ENCODE data around the gene ADAMTS8. TPM values are rescaled to one million over a fixed set of nuclear protein-coding genes. Genes with fewer than 3 reads are reported as not detected.

Gene ADAMTS8
- total RNA-seq, 5 donors from 2014 or later (not counting 1 experiment from before 2014, with no cell fraction given): 0.06 to 0.12 (median 0.07) TPM; not detected in 2

DNA sequence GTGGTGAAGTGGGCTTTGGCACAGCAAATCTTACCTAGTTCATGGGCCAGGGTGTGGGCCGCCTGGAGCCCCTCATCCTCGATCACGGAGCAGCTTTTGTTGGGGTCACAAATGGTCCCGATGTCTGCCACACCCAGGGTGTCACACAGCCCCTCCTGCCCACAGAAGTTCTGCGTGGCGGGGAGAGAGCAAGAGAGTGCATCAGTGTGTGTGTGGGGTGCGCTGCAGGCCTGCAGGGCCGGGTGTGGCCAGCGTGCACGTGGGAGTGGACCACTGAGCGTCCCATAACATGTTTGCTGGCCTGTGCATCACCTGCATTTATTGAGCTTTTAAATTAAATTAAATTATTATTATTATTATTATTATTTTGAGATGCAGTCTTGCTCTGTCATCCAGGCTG lies 11.5 kb downstream of the ADAMTS8 start:
- H3K36me3 ChIP-seq (ENCODE audit: control insufficient read depth in 2 of 2, extremely low read depth in 1 of 2, insufficient read depth in 1 of 2, low read length in 1 of 2): no peaks in the 10 kb centered on the region
- H3K4me3 ChIP-seq (ENCODE audit: control insufficient read depth in 1 of 2, extremely low read depth in 1 of 2, low read length in 1 of 2): no peak overlapping the region
- no peak overlapping the region for H3K27ac ChIP-seq (ENCODE audit: low read length)
- peaks cover 0 to 45% of the 10 kb centered on the region in 2 experiments for H3K27me3 ChIP-seq (replicated peaks in 1 of 2; ENCODE audit: control insufficient read depth in 2 of 2, extremely low read depth in 1 of 2, insufficient read depth in 2 of 2, low read length in 1 of 2)
- no peaks in the 10 kb centered on the region for H3K9me3 ChIP-seq
- H3K4me1 ChIP-seq (ENCODE audit: control insufficient read depth in 1 of 2, extremely low read depth in 1 of 2, insufficient read depth in 2 of 2, low read length in 2 of 2): no peaks in the 10 kb centered on the region
- peaks cover 13 to 33% of the 10 kb centered on the region in 2 donors for H3K27me3 Mint-ChIP-seq
- POLR2A ChIA-PET: no interaction called here
- H3K36me3 Mint-ChIP-seq: no peaks in the 10 kb centered on the region
- no peaks in the 10 kb centered on the region for H3K4me1 Mint-ChIP-seq
- no peak for DNase-seq
- CTCF ChIA-PET: interaction anchor here in 1 of 2 donors (0.5 kb wide), 1 partner anchor 443 kb away, joined by 5 read pairs; no protein-coding TSS in a partner anchor
- no peak for ATAC-seq (replicated peaks in 1 of 4)
- H3K27ac Mint-ChIP-seq: no peak overlapping the region
- no peaks in the 10 kb centered on the region for H3K9me3 Mint-ChIP-seq
- 84% methylated on average over 9 of the region's 11 CpGs for WGBS (ENCODE audit: insufficient coverage)
- no peak overlapping the region for H3K4me3 Mint-ChIP-seq

DNA sequence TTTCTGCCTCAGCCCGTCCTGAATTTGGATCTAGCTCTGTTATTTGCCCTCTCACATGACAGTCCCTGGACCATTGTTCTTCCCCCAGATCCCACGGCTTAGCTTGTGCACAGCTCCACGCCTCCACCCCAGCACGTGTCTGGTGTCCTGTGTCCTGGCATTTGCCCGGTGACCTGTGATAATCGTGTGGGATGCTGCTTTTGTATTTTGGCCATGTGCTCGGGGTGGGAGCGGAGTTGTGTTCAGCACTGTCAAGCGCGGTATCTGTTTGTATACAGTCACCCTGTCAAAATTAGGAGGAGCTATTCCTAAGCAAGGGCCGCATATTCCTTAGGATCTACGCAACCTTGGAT lies 11.9 kb downstream of the ADAMTS8 start:
- ATAC-seq (replicated peaks in 1 of 4): no peak
- no peaks in the 10 kb centered on the region for H3K4me1 ChIP-seq (ENCODE audit: control insufficient read depth in 1 of 2, extremely low read depth in 1 of 2, insufficient read depth in 2 of 2, low read length in 2 of 2)
- H3K27me3 ChIP-seq (replicated peaks in 1 of 2; ENCODE audit: control insufficient read depth in 2 of 2, extremely low read depth in 1 of 2, insufficient read depth in 2 of 2, low read length in 1 of 2): peaks cover 0 to 41% of the 10 kb centered on the region in 2 experiments
- Mint-ChIP-seq H3K4me3 (no peak overlapping the region), H3K4me1 (no peaks in the 10 kb centered on the region), H3K27me3 (peaks cover 14 to 31% of the 10 kb centered on the region in 2 donors), H3K9me3 (no peaks in the 10 kb centered on the region), H3K27ac (peak overlapping the region in 1 of 2 donors; percentile 25), H3K36me3 (no peaks in the 10 kb centered on the region)
- no peaks in the 10 kb centered on the region for H3K9me3 ChIP-seq
- H3K36me3 ChIP-seq (ENCODE audit: control insufficient read depth in 2 of 2, extremely low read depth in 1 of 2, insufficient read depth in 1 of 2, low read length in 1 of 2): no peaks in the 10 kb centered on the region
- no peak overlapping the region for H3K4me3 ChIP-seq (ENCODE audit: control insufficient read depth in 1 of 2, extremely low read depth in 1 of 2, low read length in 1 of 2)
- H3K27ac ChIP-seq (ENCODE audit: low read length): no peak overlapping the region
- no peak for DNase-seq
- ChIA-PET CTCF (interaction anchor here in 1 of 2 donors (0.5 kb wide), 1 partner anchor 444 kb away, joined by 5 read pairs; no protein-coding TSS in a partner anchor), POLR2A (no interaction called here)
- 86% methylated on average over 11 of the region's 12 CpGs for WGBS (ENCODE audit: insufficient coverage)

DNA sequence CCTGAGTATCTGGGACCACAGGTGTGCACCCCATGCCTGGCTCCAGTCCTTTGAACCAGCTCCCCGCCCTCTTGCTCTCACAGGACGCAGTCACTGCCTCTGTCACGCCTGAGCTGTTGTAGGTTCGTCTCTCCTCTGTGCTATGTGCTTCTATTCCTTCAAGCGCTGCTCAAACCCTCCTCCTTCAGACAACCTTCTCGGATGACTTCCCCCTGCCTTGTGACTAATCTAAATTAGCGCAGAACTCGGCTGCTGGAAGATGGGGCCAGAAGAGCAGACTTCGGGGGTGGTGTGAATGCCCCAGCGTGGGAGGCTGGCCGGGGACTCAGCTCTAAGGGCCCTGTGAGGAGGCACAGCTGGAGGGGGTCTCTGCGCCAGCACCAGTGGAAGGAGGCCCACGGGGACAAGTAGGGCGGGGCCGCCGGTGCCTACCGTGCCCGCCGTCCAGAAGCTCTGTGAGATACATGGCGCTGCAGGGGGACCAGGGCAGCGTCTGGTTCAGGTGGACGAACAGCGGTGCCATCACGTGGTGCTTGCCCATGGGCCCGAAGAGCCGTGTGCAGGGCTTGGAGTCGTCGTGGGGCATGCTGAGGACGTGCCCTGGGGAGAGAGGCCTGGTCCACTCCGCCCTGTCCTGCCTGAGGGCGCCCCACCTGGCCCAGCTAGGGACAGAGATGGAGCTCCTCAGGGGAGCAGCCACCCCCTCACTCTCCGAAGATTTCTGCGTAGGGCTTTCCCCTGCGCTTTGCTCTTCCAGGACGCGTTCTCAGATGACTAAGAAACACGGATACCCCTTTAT lies 12.5 kb downstream of the ADAMTS8 start:
- ATAC-seq (replicated peaks in 1 of 4): no peak
- DNase-seq: no peak
- POLR2A ChIA-PET: no interaction called here
- no peaks in the 10 kb centered on the region for H3K4me1 ChIP-seq (ENCODE audit: control insufficient read depth in 1 of 2, extremely low read depth in 1 of 2, insufficient read depth in 2 of 2, low read length in 2 of 2)
- CTCF ChIA-PET: interaction anchor here in 1 of 2 donors (0.6 kb wide), 1 partner anchor 1536 kb away, joined by 4 read pairs; no protein-coding TSS in a partner anchor
- Mint-ChIP-seq H3K27ac (no peak overlapping the region), H3K9me3 (no peaks in the 10 kb centered on the region), H3K4me1 (no peaks in the 10 kb centered on the region), H3K27me3 (peaks cover 14 to 31% of the 10 kb centered on the region in 2 donors), H3K36me3 (no peaks in the 10 kb centered on the region), H3K4me3 (no peak overlapping the region)
- no peak overlapping the region for H3K27ac ChIP-seq (ENCODE audit: low read length)
- H3K4me3 ChIP-seq (ENCODE audit: control insufficient read depth in 1 of 2, extremely low read depth in 1 of 2, low read length in 1 of 2): no peak overlapping the region
- no peaks in the 10 kb centered on the region for H3K36me3 ChIP-seq (ENCODE audit: control insufficient read depth in 2 of 2, extremely low read depth in 1 of 2, insufficient read depth in 1 of 2, low read length in 1 of 2)
- H3K27me3 ChIP-seq (replicated peaks in 1 of 2; ENCODE audit: control insufficient read depth in 2 of 2, extremely low read depth in 1 of 2, insufficient read depth in 2 of 2, low read length in 1 of 2): peaks cover 0 to 40% of the 10 kb centered on the region in 2 experiments
- WGBS (ENCODE audit: insufficient coverage): 83% methylated on average over 35 of the region's 37 CpGs
- H3K9me3 ChIP-seq: no peaks in the 10 kb centered on the region

- Mint-ChIP-seq H3K36me3 (no peaks in the 10 kb centered on the region), H3K4me3 (no peak overlapping the region), H3K27ac (no peak overlapping the region), H3K9me3 (no peaks in the 10 kb centered on the region), H3K4me1 (no peaks in the 10 kb centered on the region), H3K27me3 (peaks cover 13 to 24% of the 10 kb centered on the region in 2 donors)
- no peaks in the 10 kb centered on the region for H3K4me1 ChIP-seq (ENCODE audit: control insufficient read depth in 1 of 2, extremely low read depth in 1 of 2, insufficient read depth in 2 of 2, low read length in 2 of 2)
- no peaks in the 10 kb centered on the region for H3K9me3 ChIP-seq
- no peak overlapping the region for H3K27ac ChIP-seq (ENCODE audit: low read length)
- no peak for ATAC-seq (replicated peaks in 1 of 4)
- H3K27me3 ChIP-seq (replicated peaks in 1 of 2; ENCODE audit: control insufficient read depth in 2 of 2, extremely low read depth in 1 of 2, insufficient read depth in 2 of 2, low read length in 1 of 2): peaks cover 0 to 42% of the 10 kb centered on the region in 2 experiments
- 52% methylated on average over 23 of the region's 24 CpGs for WGBS (ENCODE audit: insufficient coverage)
- CTCF ChIA-PET: interaction anchor here in 1 of 2 donors (0.7 kb wide), 1 partner anchor 22 kb away, joined by 4 read pairs; no protein-coding TSS in a partner anchor
- no peak overlapping the region for H3K4me3 ChIP-seq (ENCODE audit: control insufficient read depth in 1 of 2, extremely low read depth in 1 of 2, low read length in 1 of 2)
- H3K36me3 ChIP-seq (ENCODE audit: control insufficient read depth in 2 of 2, extremely low read depth in 1 of 2, insufficient read depth in 1 of 2, low read length in 1 of 2): no peaks in the 10 kb centered on the region
- POLR2A ChIA-PET: interaction anchor here in 1 of 2 donors (0.6 kb wide), 1 partner anchor 979 kb away, joined by 3 read pairs; no protein-coding TSS in a partner anchor
- DNase-seq: no peak
These were observed 14.0 kb downstream of the ADAMTS8 start for GRCh38 chr11:130414107-130415080.

- no peaks in the 10 kb centered on the region for H3K9me3 ChIP-seq
- peaks cover 0 to 37% of the 10 kb centered on the region in 2 experiments for H3K27me3 ChIP-seq (replicated peaks in 1 of 2; ENCODE audit: control insufficient read depth in 2 of 2, extremely low read depth in 1 of 2, insufficient read depth in 2 of 2, low read length in 1 of 2)
- DNase-seq (no peak), ATAC-seq (replicated peaks in 1 of 4) (no peak)
- H3K36me3 ChIP-seq (ENCODE audit: control insufficient read depth in 2 of 2, extremely low read depth in 1 of 2, insufficient read depth in 1 of 2, low read length in 1 of 2): no peaks in the 10 kb centered on the region
- no peaks in the 10 kb centered on the region for H3K4me1 ChIP-seq (ENCODE audit: control insufficient read depth in 1 of 2, extremely low read depth in 1 of 2, insufficient read depth in 2 of 2, low read length in 2 of 2)
- H3K4me1 Mint-ChIP-seq: no peaks in the 10 kb centered on the region
- no peaks in the 10 kb centered on the region for H3K36me3 Mint-ChIP-seq
- H3K27ac ChIP-seq (ENCODE audit: low read length): no peak overlapping the region
- H3K4me3 ChIP-seq (ENCODE audit: control insufficient read depth in 1 of 2, extremely low read depth in 1 of 2, low read length in 1 of 2): no peak overlapping the region
- H3K27me3 Mint-ChIP-seq: peaks cover 19 to 24% of the 10 kb centered on the region in 2 donors
- no peaks in the 10 kb centered on the region for H3K9me3 Mint-ChIP-seq
- H3K4me3 Mint-ChIP-seq: no peak overlapping the region
- 81% methylated on average over 11 of the region's 16 CpGs for WGBS (ENCODE audit: insufficient coverage)
- H3K27ac Mint-ChIP-seq: no peak overlapping the region
- ChIA-PET POLR2A (no interaction called here), CTCF (no interaction called here)
These were observed 14.9 kb downstream of the ADAMTS8 start for GRCh38 chr11:130413405-130414106.

- no peaks in the 10 kb centered on the region for H3K9me3 ChIP-seq
- no peak overlapping the region for H3K4me3 ChIP-seq (ENCODE audit: control insufficient read depth in 1 of 2, extremely low read depth in 1 of 2, low read length in 1 of 2)
- ATAC-seq (replicated peaks in 1 of 4): no peak
- POLR2A ChIA-PET: no interaction called here
- Mint-ChIP-seq H3K4me3 (no peak overlapping the region), H3K27me3 (peaks cover 15% of the 10 kb centered on the region in 2 donors), H3K4me1 (no peaks in the 10 kb centered on the region), H3K36me3 (no peaks in the 10 kb centered on the region), H3K27ac (no peak overlapping the region), H3K9me3 (no peaks in the 10 kb centered on the region)
- 84% methylated on average over 10 of the region's 11 CpGs for WGBS (ENCODE audit: insufficient coverage)
- no peak overlapping the region for H3K27ac ChIP-seq (ENCODE audit: low read length)
- H3K4me1 ChIP-seq (ENCODE audit: control insufficient read depth in 1 of 2, extremely low read depth in 1 of 2, insufficient read depth in 2 of 2, low read length in 2 of 2): no peaks in the 10 kb centered on the region
- H3K27me3 ChIP-seq (replicated peaks in 1 of 2; ENCODE audit: control insufficient read depth in 2 of 2, extremely low read depth in 1 of 2, insufficient read depth in 2 of 2, low read length in 1 of 2): peaks cover 0 to 27% of the 10 kb centered on the region in 2 experiments
- no peaks in the 10 kb centered on the region for H3K36me3 ChIP-seq (ENCODE audit: control insufficient read depth in 2 of 2, extremely low read depth in 1 of 2, insufficient read depth in 1 of 2, low read length in 1 of 2)
- no peak for DNase-seq
- CTCF ChIA-PET: no interaction called here
These were observed 17.2 kb downstream of the ADAMTS8 start for GRCh38 chr11:130411223-130411622.
